GM18502 (cell line): Measurements from ENCODE around the gene FAM3B.

Experiments used
- ATAC-seq: cut with Tn5 transposase; IDR thresholded peaks from one replicate; pipeline ENCODE4 v1.9.1; 2021; ENCODE audit warnings: mild to moderate bottlenecking; ENCODE audit not compliant: unreplicated experiment, poor library complexity

The FAM3B gene

GRCh38 chr21:41317458-41317857 lies 857 bp downstream of the FAM3B start:
- ATAC-seq, result no peak

GRCh38 chr21:41318218-41318617 lies 1.6 kb downstream of the FAM3B start:
- ATAC-seq, result no peak

- no peak for ATAC-seq
These were observed 2.7 kb downstream of the FAM3B start for GRCh38 chr21:41319273-41319672.

- no peak for ATAC-seq
These were observed 4.8 kb downstream of the FAM3B start for GRCh38 chr21:41321211-41321907.

- no peak for ATAC-seq
These were observed 5.4 kb downstream of the FAM3B start for GRCh38 chr21:41321908-41322495.

GRCh38 chr21:41322496-41323382 lies 6.1 kb downstream of the FAM3B start:
- no peak for ATAC-seq

- no peak for ATAC-seq
These were observed 8.7 kb downstream of the FAM3B start for GRCh38 chr21:41325138-41325912.

GRCh38 chr21:41326414-41327080 lies 9.9 kb downstream of the FAM3B start:
- ATAC-seq, result no peak

GRCh38 chr21:41327753-41328152 lies 11.2 kb downstream of the FAM3B start:
- no peak for ATAC-seq

- ATAC-seq, result no peak
These were observed 12.3 kb downstream of the FAM3B start for GRCh38 chr21:41328660-41329607.

- no peak for ATAC-seq
These were observed 17.2 kb downstream of the FAM3B start for GRCh38 chr21:41333752-41334151.

GRCh38 chr21:41337515-41337914 lies 20.9 kb downstream of the FAM3B start:
- no peak for ATAC-seq

- ATAC-seq, result no peak
These were observed 21.9 kb downstream of the FAM3B start for GRCh38 chr21:41338455-41338854.

GRCh38 chr21:41342035-41342434 lies 25.4 kb downstream of the FAM3B start:
- ATAC-seq, result no peak

GRCh38 chr21:41344146-41344545 lies 27.5 kb downstream of the FAM3B start:
- no peak for ATAC-seq

GRCh38 chr21:41345356-41345755 lies 28.8 kb downstream of the FAM3B start:
- no peak for ATAC-seq

- no peak for ATAC-seq
These were observed 29.5 kb downstream of the FAM3B start for GRCh38 chr21:41345934-41346685.

GRCh38 chr21:41346758-41347157 lies 30.2 kb downstream of the FAM3B start:
- ATAC-seq, result no peak
